GM18511 (cell line): Measurements from ENCODE around the gene GNAT1.

Experiments used
- ATAC-seq: cut with Tn5 transposase; IDR thresholded peaks from one replicate; pipeline ENCODE4 v1.9.1; 2021; ENCODE audit warnings: mild to moderate bottlenecking, moderate library complexity; ENCODE audit not compliant: unreplicated experiment

The GNAT1 gene

GRCh38 chr3:50174947-50175524, 16.4 kb upstream of the GNAT1 start:
- no peak for ATAC-seq

DNA sequence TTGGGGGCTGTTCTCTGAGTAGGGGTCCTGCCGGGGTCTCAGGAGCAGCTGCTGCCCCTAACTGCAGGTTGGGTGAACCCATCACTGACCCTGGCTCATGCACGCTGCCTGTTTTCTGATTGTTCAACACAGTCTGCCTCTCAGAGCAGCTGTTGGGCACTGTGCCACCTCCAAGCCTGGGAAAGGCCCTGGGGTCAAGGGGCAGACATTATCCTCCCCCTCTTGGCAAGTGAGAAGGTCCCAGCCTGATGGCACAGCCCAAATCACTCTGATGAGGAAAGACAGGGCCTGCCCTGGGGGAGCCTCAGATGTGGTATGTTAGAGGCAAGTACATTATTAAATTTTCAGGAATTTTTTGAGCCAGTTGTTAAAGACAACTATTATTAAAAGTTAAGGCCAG, 14.1 kb upstream of the GNAT1 start:
- no peak for ATAC-seq

DNA sequence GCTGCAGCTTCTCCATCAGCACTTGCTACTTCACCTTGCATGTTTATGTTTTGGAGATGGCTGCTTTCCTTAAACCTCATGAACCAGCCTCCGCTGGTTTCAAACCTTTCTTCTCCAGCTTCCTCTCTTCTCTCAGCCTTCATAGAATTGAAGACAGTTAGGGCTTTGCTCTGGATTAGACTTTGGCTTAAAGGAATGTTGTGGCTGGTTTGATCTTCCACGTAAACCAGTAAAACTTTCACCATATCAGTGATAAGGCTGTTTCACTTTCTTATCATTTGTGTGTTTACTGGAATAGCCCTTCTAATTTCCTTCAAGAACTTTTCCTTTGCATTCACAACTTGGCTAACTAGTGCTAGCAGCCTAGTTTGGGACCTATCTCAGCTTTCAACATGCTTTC, 11.7 kb upstream of the GNAT1 start:
- ATAC-seq = no peak

DNA sequence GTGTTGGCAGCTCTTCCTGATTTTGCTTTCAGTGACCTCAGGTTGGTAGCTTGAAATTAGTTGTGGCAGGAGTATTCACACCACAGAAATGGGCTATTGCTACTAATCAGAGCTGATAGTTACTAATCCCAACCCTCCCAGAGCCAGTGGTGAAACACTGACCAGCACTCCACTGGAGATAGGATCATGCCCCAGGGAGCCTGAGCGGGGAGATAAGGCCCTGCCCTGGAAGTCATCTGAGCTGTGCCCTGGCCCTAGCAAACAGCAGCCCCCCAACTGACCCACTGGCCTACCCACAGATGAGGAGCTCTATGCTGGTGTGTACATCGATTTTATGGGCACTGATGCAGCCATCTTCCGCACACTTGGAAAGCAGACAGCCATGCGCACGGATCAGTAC, 9.4 kb upstream of the GNAT1 start:
- no peak for ATAC-seq

DNA sequence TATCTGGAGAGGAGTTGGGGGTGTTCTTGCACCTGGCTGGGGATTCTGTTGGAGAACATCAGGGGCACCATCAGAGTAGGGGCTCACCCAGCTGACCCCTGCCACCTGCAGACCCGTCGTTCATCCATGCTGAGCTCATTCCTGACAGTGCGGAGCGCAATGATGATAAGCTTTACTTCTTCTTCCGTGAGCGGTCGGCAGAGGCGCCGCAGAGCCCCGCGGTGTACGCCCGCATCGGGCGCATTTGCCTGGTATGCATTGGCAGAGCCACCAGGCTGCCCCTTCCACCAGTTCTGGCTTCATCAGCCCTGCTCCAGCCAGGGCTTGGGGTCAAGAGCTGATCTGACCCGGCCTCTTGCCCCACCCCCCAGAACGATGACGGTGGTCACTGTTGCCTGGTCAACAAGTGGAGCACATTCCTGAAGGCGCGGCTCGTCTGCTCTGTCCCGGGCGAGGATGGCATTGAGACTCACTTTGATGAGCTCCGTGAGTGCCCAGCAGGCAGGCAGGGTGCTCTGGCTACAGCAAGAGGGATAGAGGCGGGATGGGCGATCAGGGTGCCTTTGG, 8.8 kb upstream of the GNAT1 start:
- no peak for ATAC-seq

- no peak for ATAC-seq
These were observed 7.7 kb upstream of the GNAT1 start for GRCh38 chr3:50183755-50184154.

DNA sequence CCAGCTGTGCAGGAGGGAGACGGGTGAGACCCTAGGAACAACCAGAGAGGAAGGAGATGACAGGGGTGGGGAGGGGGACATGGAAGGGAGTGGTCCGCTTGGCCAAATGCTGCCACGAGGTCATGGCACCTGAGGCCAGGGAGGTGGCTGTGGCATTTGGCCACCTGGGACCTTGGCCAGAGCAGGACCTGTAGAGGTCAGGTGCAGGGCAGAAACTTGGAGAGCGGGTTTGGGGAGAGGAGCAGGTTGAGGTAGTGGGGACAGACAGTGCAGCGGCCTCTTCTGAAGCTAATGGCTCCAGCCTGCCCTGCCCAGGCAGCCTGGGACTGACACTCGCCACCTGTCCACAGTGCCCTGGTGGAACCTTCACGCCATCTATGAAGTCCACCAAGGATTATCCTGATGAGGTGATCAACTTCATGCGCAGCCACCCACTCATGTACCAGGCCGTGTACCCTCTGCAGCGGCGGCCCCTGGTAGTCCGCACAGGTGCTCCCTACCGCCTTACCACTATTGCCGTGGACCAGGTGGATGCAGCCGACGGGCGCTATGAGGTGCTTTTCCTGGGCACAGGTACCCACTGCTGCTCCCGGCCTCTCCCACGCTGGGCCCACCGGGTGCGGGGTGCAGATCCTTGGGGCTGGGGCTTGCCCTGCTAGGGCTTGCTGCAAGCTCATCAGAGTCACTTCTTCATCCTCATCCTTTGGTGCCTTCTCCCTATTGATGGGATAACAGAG, 7.0 kb upstream of the GNAT1 start:
- ATAC-seq = no peak

- ATAC-seq = no peak
These were observed 6.2 kb upstream of the GNAT1 start for GRCh38 chr3:50185230-50185629.

GRCh38 chr3:50186096-50186495, 5.3 kb upstream of the GNAT1 start:
- ATAC-seq = no peak

GRCh38 chr3:50187750-50188149, 3.7 kb upstream of the GNAT1 start:
- ATAC-seq = no peak

- ATAC-seq = no peak
These were observed 2.1 kb upstream of the GNAT1 start for GRCh38 chr3:50189274-50189673.

DNA sequence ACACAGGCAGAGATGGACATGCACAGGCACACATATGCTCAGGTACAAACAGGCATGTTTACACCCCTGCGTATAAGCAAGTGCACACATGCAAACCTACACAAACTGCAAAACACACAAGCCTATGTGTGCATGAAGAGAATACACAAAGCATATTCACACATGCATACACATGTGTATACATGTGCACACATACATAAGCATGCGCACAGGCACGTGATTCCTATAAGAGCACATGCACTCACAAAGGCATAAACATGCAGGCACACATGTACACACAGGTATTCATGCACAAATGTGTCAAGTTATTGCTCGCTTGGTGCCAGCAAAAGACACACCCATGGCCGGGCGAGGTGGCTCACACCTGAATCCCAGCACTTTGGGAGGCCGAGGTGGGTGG, 1.4 kb upstream of the GNAT1 start:
- no peak for ATAC-seq

DNA sequence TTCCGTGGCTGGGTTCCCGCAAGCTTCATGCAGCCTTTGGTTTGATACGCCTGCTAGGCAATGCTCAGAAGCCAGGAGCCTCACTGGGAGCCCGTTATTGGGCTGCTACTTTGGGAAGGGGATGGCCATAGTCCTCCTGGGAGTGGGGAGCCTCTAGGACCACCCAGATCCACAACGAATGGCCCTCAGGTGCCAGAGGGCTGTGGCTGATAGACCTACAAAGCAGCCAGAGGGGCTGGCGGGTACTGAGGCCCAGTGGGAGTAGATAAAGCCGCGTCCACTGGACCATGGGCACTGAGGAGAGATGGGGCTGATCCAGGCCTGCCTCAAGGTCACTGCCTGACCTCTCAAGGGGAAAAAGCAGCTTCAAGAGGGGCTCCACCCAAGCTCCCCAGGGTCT, 714 bp downstream of the GNAT1 start:
- no peak for ATAC-seq

DNA sequence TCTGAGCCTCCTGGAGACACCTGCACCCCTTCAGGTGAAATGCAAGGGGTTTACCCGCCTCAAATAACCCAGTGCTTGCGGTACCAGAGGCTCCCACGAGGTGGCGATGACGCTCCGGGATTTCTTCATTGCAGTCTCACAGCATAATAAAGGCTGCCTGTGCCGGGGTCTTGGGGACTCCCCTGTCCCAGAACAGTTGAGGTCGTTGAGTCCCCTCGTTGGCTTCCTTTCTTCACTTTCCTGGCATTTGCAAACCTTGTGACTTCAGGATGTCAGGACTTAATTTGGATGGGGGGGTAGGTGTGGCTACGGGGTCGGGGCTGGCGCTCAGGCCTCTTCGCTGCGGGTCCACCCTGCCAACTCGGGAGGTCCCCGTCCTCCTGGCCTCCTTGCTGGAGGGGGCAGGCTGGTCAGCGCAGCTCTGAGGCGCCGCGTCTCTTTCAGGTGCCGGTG, 1.3 kb downstream of the GNAT1 start:
- ATAC-seq = no peak

GRCh38 chr3:50193286-50193685, 1.9 kb downstream of the GNAT1 start:
- ATAC-seq = no peak

GRCh38 chr3:50193746-50194127, 2.3 kb downstream of the GNAT1 start:
- no peak for ATAC-seq

DNA sequence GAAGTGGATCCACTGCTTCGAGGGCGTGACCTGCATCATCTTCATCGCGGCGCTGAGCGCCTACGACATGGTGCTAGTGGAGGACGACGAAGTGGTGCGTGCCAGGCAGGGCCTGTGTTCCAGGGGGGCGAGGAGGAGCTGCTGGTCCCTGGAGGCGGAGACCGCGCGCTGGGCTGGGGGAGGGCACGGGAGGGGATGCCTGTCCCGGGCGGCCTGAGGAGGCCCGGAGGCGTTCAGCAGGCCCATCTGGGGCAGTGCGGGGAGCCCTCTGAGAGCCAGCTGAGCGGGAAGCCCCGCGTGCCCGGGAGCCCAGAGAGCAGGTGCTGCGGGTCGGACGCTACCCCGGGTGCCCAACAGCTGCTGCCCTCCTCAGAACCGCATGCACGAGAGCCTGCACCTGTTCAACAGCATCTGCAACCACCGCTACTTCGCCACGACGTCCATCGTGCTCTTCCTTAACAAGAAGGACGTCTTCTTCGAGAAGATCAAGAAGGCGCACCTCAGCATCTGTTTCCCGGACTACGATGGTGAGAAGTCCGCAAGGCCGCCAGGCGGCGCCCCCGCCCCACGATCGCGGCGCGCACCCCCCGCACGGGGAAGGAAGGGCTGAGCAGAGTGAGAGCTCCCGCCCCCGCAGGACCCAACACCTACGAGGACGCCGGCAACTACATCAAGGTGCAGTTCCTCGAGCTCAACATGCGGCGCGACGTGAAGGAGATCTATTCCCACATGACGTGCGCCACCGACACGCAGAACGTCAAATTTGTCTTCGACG, 2.9 kb downstream of the GNAT1 start:
- no peak for ATAC-seq

DNA sequence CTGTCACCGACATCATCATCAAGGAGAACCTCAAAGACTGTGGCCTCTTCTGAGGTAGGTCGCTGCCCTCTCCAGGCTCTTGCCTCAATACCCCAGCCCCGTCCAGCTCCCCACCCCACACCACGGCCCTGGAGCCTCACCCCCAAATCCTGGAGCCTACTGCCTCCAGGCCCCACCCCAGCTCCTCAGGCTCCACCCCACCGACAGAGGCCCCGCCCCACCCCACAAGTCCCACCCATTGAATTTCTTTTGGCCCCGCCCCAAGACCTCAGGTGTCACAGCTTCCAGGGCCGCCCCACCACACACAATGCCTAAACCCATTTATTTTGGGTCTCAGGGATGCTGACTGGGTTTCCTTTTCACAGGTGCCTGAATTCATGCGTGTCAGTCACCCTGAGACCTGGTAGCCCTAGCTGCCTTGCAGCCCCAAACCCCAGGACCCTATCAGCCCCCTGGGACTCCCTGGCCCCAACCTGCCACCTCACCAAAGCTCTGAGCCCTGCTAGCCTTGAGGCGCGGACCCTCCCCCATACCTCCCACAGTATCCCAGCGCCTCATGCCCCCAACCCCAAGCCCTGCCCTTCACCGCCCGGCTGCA, 3.6 kb downstream of the GNAT1 start:
- no peak for ATAC-seq

DNA sequence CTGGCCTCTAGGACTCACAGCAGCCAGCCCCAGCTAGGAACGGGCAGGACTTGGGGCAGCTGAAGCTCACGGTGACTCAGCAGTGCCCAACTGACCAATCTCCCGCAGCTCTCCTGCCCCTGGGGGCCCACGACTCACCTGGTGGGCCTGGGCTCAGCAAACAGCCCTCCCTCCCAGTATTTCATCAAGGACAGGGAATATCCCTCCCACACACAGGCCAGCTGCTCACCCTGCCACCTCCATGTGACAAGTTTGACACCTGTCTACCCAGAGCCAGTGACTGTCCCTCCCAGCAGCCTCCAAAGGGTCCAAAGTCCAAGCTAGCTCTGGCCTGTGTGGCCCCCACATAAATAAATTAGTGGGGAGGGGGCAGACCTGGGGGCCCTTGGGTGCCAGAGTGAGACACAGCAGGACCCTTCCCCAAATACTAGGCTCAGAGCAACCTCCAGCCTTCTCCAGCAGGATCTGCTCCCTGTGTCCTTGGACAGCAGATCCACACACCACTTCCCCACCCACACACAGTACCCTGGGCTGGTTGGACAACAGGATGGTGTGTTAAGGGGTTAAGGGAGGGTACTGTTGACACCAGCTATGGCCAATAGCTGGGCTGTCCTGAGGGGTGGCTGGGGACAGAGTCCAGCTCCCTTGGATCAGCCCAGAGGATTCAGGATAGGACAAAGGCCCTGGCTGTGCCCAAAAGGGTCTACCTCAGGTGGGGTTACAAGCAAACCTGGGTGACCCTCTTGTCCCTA, 4.3 kb downstream of the GNAT1 start:
- ATAC-seq = no peak

- ATAC-seq = no peak
These were observed 4.9 kb downstream of the GNAT1 start for GRCh38 chr3:50196253-50196801.
